Stimulated activated naive CD4-positive, alpha-beta T cell (primary cell): ENCODE data around the gene LHFPL6.

Experiments
- DNase-seq, 6 experiments: peaks; one replicate each; lab custom pipeline; 2025; lab: John Stamatoyannopoulos, UW

Gene LHFPL6

DNA sequence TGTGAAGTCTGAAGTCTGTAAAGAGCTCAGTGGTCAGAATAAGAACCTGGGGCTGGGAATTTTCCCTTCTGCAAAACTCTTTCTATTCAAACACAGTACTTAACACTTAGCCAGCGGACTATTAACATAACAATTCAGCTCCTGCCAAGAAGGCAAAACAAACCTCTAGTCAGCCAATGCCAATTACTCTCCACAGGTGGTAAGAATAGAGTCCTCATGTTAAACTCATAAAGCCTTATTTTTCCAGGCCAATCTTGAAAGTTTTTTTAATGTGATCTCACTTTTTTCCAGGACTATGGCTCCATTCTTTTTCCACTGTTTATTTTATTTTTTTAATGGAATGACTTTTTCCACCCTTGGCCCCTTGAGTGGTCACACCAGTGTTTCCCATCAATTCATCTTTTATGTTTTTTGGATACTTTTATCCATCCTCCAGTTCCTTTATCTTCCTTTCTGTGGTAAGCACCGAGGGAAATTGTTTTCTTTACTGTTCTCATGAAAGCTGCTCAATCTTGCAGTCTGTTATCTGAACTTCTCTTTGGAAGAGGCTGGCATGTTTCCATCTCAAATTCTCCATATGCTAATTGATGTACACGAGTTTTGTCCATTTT is 217.3 kb downstream of the LHFPL6 start:
- no peak for DNase-seq

DNA sequence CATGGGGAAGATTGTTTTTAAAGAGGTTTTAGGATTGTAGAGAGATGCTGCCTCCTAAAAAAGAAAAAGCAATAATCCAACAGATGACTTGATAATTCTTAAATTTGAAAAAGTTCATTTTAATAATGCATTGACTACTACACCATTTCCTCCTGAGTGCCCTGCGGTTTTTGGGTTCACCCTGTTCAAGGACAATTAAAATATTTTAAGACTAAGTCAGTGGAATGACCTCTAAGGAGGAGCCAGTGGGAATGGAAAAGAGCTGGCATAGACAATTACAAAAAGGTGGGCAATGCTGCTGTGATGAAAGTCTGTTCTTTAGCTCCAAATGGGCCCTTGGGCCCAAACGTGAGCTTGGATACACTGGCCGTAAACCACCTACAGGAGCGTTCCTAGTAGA is 217.8 kb downstream of the LHFPL6 start:
- DNase-seq, result no peak

DNA sequence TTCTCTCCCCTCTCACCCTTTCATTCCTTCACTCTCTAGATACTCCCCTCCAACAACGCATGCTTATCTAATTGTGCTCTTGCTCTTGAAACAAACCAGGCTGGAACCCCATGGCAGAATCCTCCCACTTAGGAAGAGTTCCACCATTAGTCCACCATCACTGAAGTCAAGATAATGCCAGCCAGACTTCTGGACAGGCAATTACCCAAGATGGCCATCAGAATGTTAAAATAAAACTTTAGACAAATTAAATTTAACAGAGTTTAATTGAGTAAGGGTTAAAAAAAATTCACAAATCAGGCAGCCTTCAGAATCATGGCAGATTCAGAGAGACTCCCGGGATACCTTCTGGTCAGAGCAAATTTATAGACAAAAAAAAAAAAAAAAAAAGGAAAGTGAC is 221.5 kb downstream of the LHFPL6 start:
- no peak for DNase-seq

DNA sequence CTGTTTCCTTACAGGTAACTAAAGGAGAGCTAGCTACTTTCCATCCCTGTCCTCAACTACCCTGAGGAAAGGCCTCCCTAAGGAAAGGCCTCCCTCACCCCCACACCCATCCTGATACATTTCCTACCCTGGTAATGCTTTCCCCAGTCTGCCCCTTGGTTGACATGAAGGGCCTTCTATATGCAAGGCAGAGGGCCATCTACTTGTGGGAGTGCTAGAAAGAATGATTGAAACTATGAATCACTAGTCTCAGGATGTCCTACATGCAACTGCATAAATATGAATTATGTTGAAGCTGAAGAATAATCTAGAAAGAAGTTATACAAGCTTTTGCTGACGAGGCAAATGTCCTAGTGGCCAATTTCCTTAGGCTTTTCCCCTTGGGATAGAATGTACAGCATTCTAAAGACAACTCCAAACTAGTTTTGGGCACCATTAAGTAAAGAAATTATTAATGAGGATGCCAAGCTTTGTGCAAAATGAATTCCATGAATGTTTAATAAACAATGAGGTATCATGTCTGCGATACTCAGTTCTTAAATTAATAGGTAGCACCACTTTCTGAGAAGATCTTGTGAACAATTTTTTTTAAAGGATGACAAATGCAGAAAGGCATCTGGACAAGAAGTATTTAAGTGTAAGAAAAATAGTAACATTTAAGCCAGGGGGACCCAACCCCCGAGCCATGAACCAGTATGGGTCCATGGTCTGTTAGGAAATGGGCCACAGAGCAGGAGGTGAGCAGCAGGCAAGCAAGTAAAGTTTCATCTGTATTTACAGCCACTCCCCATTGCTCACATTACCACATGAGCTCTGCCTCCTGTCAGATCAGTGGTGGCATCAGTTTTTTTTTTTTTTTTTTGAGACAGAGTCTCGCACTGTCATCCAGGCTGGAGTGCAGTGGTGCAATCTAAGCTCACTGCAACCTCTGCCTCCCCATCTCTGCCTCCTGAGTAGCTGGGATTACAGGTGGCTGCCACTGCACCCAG is 223.0 kb downstream of the LHFPL6 start:
- no peak for DNase-seq

DNA sequence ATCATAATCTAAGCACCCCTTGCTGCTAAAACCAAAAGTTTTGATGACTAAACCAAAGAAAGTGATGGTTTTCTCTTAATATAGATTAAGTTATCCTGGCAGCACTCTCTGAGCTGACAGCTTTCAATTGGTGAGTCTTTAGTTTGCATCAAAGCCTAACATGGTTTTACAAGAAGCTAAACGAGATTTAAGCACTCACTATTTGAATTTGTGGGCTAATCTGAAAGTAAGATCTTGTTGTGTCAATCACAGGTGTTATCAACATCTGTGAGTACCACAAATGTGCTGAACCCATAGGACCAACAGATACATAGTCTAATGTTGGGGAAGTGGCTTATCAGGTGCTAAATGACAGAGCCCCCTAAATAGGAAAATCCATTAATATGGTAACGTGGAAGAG is 223.9 kb downstream of the LHFPL6 start:
- no peak for DNase-seq

DNA sequence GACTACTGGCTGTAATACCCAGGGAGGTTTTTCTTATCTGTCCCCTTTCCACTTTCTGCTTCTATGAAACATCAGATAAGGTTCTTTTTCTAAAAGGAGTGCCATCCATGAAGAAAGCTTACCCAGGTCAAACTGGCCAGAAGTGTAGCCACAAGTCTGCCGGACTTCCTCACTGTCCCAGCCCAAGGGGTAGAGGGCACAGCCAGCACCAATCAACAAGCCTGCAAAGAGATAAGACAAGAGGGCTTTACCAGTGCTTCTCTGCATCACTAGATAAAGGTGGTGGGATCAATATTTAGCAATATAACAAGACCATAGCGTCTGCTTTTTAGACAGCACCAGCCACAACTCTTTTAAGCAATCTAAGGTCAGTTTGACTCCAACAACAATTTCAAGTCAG is 224.7 kb downstream of the LHFPL6 start:
- DNase-seq, result no peak

DNA sequence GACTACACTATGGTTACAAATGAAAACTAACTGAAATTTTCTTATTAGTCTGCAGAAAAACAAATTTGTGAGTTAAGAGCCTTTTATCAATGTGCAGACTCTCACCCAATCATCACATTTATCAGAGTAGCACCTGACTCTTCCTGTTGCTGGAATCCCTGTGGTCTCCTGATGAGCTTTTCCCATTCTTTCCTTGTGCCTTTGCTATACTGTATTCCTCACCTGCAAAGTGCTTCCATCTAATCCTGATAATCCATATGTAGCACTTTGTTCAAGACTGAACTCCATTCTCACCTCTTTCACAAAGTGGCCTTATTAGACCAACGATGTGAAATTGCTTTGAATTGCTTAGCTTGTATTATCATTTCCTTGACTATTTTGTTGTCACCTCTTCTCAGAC is 225.3 kb downstream of the LHFPL6 start:
- no peak for DNase-seq

DNA sequence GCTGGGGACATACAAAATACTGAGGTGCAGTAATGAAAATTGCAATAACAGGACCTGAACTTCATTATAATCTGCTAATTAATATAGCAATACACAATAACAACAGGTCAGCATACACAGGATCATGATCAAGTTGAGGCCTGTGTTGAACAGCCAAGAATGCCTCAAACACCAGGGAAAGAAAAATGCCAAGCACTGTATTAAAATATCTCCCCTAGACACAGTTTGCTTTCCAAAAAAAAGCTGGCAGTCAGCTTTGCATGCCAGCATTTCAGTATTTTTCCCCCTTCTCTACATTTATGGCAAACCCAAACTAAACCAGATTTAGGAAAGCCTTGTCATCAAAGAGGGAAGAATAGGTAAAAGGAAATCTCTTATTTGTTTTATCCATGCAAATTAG is 226.9 kb downstream of the LHFPL6 start:
- no peak for DNase-seq

DNA sequence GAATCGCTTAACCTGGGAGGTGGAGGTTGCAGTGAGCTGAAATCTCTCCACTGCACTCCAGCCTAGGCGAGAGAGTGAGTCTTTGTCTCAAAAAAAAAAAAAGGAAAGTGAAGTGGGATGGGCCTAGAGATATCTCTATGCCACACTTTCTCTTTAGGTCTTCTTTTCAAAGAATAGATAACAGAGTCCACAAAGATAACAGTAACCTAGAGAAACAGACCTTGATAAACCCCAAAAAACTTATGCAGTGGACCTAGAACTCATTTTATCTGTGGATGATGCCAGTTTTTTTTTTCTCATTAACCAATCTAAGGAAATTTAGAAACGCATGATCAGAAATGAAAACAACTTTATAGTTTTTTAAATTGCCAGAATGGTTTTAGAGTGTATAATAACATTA is 227.4 kb downstream of the LHFPL6 start:
- no peak for DNase-seq

DNA sequence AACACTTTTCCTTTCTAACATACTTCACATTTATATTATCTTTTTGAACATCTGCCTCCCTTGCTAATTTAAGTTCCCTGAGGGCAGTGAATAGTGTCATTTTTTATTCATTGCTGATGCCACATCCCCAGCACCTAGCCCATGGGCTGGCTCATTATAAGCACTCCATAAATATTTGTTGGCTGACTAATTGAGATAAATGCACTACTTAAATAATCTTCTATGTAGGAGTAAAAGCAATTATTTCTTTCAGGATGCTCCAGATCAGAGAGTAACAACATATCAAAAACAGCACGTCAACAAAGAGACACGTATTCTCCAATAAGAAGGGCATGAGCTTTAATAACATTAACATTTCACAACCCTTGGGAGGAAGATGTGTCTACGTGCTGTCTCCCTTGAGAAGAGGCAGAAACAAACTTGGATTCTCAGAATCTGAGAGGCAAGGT is 228.2 kb downstream of the LHFPL6 start:
- no peak for DNase-seq

DNA sequence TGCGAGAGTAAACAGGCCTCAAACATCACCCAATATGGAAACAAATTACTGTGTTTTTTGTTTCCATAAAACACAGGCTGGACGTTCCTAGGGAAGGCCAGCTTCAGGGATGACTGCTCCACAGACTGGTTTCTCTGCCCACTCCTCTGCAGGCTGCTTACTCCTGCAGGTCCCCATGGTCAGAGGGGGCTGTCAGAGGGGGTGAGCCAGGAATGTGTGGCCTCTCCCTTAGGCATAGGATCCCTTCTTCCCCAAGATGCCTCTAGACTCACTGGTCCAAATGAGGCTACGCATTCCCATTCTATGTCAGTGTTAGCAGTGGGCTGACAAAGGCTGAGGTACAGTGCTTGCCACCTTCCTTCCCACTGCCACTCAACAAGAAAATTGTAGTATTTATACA is 229.8 kb downstream of the LHFPL6 start:
- DNase-seq, result no peak

DNA sequence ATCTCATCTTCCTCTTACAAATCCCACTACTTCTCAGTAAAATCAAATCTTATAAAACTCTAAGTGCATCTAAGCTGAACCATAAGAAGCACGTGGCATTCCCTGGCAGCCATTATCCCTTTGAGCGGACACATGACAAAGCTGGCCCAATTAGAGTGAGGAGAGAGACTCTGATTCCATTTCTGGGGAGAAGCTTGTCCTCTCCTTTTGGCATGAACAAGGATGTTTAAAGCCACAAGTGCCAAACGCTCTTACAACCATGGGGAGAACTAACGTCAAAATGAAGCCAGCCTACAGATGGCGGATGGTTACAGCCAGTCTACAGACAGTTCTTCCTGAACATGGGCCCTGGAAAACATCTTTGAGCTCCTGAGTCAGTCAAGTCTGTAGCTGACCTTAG is 231.3 kb downstream of the LHFPL6 start:
- DNase-seq, result no peak

DNA sequence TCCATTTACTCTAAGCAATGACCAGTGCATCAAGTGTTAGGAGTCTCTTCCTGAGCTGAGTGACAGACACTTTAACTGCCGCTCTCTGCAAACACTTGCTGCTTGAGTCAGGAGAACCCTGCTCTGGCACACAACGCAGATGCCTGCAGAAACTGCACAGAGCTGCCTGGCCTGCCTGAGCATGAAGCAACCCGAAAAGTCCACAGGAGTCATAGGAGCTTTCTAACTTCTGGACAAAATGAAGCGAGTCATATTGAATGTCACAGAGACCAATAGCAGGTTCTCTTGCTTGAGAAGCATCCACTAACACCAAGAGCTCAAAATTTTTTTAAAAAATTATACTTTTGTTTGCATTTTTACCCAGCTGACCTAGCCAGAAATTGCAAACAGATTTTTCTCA is 232.4 kb downstream of the LHFPL6 start:
- DNase-seq, result no peak

DNA sequence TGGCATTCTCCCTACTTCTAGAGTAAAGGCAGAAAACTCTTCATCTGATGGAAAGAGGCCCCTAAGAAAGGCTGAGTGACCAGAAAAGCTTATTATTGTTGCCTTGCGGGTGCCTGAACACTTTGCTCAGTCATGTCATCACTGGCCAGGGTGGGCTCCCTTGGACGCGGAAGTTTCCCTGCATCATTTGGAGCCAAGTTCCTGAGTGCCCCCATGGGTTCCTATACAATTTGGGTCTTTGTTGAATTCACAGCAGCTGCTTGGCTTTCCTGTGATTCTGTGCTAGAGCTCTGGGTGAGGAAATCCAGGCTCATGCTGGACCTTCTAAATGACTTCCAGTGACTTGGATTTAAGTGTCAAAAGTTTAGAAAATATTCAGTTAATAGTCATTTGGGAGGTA is 232.9 kb downstream of the LHFPL6 start:
- DNase-seq, result no peak

DNA sequence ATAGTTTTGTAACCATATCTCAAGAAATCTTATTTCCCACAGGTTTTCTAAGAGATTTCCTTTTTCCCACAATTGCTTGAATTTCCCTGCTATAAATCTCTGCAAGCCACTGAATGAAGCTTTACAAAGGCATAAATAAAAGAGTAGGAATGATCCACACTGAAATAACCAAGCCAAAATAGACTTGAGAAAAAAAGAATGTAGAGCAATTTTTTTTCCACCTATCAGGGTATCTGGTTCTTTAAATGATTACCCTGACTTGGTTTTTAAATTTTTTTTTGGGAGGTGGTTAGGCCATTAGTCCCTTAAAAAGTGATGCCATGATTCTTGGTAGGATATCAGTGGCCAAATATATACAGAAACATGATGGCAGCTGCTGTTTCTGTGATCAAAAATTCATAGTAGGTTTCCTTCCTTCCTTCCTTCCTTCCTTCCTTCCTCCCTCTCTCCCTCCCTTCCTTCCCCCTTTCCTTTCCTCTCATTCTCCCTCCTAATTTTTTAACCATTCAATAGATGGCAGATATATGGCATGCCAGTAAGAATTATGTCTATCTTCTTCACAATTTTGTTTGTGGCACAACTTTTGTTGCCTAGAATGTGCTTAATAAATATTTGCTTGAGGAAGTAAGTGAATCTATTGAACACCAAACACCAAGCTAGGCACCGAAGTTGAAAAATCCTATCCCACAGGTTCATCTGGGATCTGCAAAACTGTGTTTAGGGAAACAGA is 233.7 kb downstream of the LHFPL6 start:
- DNase-seq, result no peak

DNA sequence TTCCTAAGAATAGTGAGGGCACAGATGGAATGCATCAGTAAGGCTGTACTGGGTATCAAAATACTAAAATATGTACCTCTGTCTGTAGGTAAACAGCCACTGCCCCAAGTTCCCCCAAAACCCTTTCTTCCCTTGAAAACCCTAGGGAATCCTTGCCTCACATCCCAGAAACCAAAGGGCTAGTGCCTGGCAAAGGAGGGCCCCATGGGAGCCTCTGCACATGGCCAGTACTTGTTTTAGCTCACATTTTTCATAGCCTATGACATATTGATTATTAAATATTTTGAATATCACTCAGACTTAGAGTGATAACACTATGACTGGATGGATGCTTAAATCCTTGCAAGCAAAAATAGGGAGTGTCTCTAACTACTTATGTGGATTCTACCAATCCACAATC is 237.1 kb downstream of the LHFPL6 start:
- DNase-seq, result no peak

DNA sequence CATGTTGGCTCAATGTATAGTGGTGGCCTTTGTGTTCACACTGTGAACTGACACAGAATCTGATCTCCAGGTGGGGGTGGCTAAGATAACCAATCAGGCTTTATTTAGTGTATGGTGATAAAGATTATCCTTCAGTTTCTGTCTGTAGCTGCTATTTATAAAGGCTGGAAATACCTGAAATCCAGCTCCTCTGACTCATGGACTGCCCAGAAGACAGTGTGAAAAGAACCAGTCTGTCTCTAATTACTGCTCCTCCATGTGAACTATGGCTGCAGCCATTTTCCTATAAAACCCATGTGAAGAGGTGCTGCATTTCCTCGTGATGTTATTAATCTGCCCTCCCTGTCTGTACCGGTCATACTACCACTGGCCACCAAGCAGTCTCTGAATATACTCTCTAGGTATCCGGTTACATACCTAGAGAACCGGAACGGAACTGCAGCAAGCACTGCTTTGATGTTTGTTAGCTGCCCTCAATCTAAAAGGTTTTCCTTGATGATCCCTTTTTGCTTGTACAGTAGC is 238.0 kb downstream of the LHFPL6 start:
- no peak for DNase-seq

DNA sequence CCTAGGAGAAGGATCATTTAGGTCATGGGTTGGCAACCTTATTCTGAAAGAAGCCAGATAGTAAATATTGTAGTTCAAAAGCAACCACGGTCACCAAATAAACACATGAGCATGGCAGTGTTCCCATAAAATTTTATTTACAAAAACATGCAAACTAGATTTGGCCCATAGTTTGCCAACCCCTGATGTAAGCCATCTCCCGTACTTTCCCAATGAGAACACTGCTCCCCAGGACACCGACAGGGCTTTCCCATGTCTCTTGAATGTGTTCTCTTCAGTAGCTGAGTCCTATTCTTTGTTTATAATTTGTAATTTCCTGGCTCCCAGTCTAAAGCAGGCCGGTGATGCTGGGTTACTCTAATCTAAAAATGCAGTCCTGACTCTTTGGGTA is 239.6 kb downstream of the LHFPL6 start:
- DNase-seq, result no peak

DNA sequence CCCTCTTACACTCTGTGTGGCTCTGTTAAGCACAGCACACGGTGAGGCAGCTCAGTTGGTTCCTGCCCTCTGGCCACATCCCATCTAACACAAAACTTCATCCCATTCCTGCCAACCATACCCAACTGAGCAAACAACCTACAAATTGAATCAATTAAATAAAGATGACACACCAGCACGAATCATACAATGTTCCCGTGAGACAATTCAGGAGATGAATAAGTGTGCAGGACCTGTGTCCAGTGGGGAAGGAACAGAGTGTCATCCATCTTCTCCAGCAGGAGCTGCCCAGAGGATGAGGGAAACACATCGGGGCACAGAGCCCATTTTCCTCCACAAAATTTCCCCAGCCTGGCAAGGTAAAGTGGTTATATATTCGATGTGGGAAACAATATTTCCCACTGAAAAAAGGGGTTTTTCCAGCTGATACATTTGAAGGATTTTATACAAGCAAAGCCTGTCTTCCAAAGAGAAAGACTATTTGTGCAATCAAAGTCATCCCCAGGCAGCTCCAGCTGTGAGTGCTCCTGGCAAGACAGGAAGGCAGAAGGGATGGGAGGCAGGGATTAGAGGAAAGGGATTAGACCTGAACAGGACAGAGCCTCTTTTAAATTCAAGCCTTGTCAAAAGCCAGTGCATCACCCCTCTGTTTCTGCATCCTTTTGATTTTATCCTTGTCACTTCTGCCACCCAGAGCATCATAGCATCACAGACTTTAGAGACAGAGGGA is 240.2 kb downstream of the LHFPL6 start:
- DNase-seq, result no peak

DNA sequence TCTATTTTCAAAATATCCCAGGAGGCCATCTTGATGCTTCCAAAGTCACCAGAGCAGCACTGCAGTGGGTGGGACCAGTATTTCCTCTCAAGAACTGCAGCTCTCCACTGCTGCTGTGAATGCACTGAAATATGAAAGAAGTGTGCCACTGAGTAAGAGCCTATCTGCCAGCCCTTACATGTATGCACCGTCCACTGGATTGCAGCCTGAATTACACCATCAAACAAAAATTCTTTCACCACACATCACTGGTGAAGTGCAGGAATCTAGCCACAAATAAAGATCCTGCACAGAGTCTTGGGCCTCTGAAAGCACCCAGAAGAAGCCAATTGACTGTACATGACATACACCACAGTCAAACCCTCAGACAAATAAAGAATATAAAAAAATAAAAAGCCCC is 249.0 kb downstream of the LHFPL6 start:
- no peak for DNase-seq

DNA sequence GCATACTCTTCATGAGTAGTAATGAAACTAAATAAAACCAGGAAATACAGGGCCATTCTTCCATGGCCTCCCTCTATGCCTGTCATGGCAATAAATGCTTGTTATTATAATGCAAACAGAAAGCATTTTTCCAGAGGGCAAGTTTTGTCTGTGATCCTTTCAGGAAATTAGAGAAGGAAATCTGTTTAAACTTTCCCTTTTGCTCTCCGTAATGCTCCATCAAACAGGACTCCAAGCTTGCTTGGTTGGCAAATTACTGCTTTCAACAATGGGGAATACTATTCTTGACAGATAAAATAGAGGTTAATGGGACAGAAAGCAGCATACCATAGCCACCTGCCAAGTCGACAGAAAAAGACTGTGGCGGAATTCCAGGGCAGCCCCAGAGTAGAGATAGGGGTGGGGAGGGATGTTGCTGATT is 252.5 kb downstream of the LHFPL6 start:
- DNase-seq, result no peak

DNA sequence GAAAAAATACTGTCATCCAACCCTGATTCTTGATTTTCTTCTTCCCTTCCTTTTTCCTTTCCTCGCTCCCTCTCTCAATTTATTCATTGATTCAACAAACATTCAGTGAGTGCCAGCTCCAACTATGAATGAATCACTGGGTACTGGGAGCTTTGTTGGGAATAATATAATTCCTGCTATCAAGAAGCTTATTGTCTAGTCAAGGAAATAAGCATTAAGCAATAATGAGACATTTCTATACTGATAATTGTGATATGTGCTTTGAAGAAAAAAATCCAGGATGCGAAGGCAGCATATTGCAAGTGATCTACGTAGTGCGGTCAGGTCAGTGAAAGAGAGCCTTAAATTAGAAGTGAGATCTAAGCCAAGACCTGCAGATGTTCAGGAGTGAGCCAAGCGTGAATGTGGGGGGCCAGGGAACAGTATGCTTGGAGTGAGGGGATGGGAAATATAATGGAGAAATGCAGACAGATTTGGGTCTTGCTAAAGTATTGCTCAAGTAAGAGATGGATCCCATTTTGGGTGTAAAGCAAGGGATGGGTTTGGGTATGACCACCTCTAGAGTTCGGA is 253.5 kb downstream of the LHFPL6 start:
- no peak for DNase-seq
